SK-MEL-5 (cell line): ENCODE data around the gene ITGA3. TPM values are rescaled to one million over a fixed set of nuclear protein-coding genes. Genes with fewer than 3 reads are reported as not detected.

Experiments used
- DNase-seq: peaks from one replicate; pipeline ENCODE4 v3.0.0-alpha.2; 2016; ENCODE audit warnings: low read depth, low spot score
- in situ Hi-C: cut with HindIII; loops from 2 replicates; pipeline ENCODE4 v1.10.0; 2016; ENCODE audit warnings: low sequenced_read_pairs, high pct_unique_total_duplicates, low pct_unique_long_range_greater_than_20kb
- total RNA-seq: library from RNA; depleted of rRNA; stranded (reverse); fragments of >200 nt; shearing (Covaris generic); gene quantifications from 2 replicates; pipeline ENCODE4 v1.2.3, GENCODE V29; 2014

ITGA3 gene
- total RNA-seq, 1 experiment from 2014 or later = 25.1 TPM

DNA sequence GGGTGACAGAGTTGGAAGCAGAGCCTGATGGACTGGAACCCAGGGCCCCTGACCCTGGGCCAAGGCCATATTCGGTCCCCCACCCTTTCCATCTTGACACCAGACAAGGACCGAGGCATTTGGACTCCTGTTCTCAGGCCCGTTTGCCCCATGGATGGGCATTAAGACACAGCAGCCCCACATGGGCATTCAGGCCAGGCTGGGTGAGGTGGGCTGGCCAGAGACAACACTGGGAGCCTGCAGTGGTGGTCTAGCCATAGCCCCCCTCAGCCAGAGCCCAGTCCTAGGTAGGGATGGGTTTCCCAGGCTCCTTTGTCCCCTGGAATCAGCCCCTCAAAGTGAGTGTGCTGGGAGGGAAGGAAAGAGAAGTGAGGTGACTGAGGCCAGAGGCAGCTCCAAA, 40.8 kb downstream of the ITGA3 start:
- DNase-seq = no peak
- in situ Hi-C loops = no loop called here

GRCh38 chr17:50097455-50097854, 41.5 kb downstream of the ITGA3 start:
- no peak for DNase-seq
- in situ Hi-C loops = no loop called here

GRCh38 chr17:50097926-50098325, 42.0 kb downstream of the ITGA3 start:
- no peak for DNase-seq
- in situ Hi-C loops = no loop called here

- DNase-seq = no peak
- in situ Hi-C loops = no loop called here
These were observed 42.7 kb downstream of the ITGA3 start for GRCh38 chr17:50098583-50098982.

- DNase-seq = no peak
- in situ Hi-C loops = no loop called here
These were observed 43.1 kb downstream of the ITGA3 start for GRCh38 chr17:50099003-50099402.

GRCh38 chr17:50100480-50100883, 44.6 kb downstream of the ITGA3 start:
- in situ Hi-C loops = no loop called here

GRCh38 chr17:50100921-50101345, 45.0 kb downstream of the ITGA3 start:
- no peak for DNase-seq
- in situ Hi-C loops = no loop called here

More at GRCh38 chr17:50100480-50100883, 44.6 kb downstream of the ITGA3 start:
- DNase-seq = no peak

DNA sequence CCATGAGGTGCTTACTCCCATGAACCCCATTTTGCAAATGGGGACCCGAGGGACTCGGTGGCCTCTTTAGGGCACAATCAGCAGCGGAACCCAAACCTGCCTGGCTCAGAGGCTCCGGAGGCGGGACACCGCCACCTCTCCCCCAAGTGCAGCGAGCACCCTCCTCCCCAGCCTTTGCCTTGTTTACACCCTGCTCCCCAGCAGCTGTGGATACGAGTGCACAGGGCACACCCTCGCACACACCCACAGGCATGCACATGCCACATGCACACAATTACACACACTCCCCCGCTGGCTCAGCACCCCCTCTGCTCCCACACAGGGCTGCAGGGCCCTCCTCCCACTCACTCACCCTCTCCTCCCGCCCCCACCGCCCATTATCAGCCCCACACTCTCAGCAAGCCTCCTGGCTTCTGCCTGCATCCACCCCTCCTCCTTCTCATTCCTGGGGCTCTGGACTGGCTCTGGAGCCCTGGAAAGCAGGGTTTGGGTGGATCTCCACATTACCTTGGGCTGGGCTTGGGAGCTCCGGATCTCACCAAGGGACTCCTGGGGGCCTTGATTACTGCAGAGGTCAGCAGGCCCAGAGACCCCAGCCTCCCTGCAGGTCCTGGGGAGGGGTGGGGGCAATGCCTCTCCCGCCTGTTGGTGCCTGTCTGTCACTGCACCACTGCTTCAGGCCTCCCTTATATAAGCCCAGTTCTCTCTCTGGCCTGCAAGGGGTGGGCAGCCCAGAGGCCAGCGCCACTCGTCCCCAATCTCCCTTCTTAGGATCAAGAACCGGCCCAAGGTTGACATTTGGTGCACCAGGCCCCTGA, 45.6 kb downstream of the ITGA3 start:
- DNase-seq = no peak
- in situ Hi-C loops = no loop called here

- in situ Hi-C loops = no loop called here
- no peak for DNase-seq
These were observed 46.5 kb downstream of the ITGA3 start for GRCh38 chr17:50102164-50102991.

GRCh38 chr17:50103252-50103651, 47.3 kb downstream of the ITGA3 start:
- no peak for DNase-seq
- in situ Hi-C loops = no loop called here

DNA sequence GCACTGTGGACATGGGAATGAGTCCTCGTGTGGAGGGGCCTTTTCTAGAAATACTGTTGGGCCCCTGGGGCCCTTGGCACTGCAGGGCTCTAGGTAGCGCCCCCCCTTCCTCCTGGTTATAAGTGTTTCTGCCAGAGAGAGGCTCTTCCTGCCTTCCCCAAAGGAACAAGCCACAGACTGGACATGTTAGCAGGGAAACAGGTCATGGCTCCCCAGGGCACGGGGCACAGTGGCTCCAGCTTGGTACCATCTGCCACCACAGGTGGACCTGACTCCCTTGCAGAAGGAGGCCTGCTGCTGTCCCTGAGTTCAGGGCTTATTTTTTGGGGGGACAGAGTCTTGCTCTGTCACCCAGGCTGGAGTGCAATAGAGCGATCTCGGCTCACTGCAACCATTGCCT, 48.0 kb downstream of the ITGA3 start:
- no peak for DNase-seq
- in situ Hi-C loops = no loop called here

DNA sequence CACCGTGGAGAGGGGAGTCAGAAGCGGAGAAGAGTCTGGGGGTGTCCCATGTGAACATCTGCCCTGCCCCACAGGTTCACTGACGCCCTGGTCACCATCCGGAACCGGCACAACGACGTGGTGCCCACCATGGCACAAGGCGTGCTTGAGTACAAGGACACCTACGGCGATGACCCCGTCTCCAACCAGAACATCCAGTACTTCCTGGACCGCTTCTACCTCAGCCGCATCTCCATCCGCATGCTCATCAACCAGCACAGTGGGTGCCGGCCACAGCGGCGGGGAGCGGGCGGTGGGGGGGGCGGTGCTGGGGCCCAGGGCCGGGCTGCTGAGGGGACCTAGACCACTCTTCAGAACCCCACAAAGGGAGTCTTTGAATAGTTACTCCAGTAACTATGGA, 49.9 kb downstream of the ITGA3 start:
- DNase-seq = no peak
- in situ Hi-C loops = no loop called here

- no peak for DNase-seq
- in situ Hi-C loops = no loop called here
These were observed 50.7 kb downstream of the ITGA3 start for GRCh38 chr17:50106393-50107131.

DNA sequence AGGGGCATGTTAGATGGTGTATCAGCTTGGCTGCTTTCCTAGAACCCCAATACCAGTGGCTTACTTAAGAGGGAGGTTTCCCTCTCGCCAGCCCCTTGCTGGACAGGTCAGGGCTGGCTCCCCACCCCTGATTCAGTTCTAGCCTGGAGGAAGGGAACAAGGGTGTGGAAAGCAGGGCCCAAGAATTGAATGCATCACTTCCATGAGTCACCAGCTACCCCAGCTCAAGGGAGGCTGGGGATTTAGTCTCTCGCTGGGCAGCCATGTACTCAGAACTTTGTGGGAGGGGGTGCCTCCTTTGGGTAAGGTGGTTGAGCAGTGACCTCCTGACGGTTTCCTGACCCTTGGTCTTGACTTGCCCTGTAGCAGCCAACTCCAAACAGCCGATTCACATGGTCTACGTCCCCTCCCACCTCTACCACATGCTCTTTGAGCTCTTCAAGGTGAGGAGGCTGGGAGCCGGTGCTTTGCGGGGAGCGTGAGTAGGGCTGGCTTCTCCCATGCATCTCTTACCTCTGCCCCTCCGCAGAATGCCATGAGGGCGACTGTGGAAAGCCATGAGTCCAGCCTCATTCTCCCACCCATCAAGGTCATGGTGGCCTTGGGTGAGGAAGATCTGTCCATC, 52.0 kb downstream of the ITGA3 start:
- in situ Hi-C loops = no loop called here
- no peak for DNase-seq

DNA sequence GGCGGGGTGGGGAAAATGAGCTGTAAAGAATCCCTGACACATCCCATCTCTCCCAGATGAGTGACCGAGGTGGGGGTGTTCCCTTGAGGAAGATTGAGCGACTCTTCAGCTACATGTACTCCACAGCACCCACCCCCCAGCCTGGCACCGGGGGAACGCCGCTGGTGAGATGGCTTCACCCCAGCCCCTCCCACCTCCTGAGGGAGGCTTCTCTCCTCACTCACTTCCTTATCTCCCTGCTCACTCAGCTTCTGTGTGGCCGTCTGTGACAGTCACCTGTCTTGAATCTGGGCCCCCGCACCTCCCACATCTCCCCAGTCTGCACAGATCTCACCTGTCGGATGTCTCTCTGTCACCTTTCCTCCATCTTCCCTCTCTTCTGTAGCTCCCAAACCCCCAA, 52.6 kb downstream of the ITGA3 start:
- DNase-seq = no peak
- in situ Hi-C loops = no loop called here

- no peak for DNase-seq
- in situ Hi-C loops = no loop called here
These were observed 53.3 kb downstream of the ITGA3 start for GRCh38 chr17:50109207-50109606.

DNA sequence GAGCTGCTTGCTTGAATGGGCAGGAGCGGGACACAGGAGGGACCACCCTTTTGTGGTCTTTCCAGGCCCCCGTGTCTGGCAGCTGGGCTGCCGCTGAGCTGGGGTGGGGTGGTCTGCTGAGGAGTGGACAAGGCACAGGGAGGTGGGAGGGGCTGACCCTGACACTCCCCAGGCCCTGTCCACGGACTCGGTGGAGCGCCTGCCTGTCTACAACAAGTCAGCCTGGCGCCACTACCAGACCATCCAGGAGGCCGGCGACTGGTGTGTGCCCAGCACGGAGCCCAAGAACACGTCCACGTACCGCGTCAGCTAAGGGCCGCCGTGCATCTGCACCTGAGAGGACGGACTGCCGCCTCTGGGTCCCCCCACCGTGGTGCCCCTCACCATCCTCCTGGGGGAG, 53.9 kb downstream of the ITGA3 start:
- no peak for DNase-seq
- in situ Hi-C loops = no loop called here
